Measurements from ENCODE around the gene PIP5K1B.

Gene PIP5K1B

GRCh38 chr9:68931821-68932220 lies 226.8 kb downstream of the PIP5K1B start:
- no peak for TF ChIP-seq ZNF70 (CRISPR knock-in tag; IDR thresholded peaks at IDR 0.05)
- no peak for TF ChIP-seq ZFP30 (CRISPR knock-in tag; IDR thresholded peaks at IDR 0.05)
- no peak for TF ChIP-seq CSDC2 (CRISPR knock-in tag; IDR thresholded peaks at IDR 0.05)
- TF ChIP-seq TOX (CRISPR knock-in tag; IDR thresholded peaks at IDR 0.05; ENCODE audit: borderline replicate concordance) = no peak
- no peak for TF ChIP-seq ISL1 (CRISPR knock-in tag; IDR thresholded peaks at IDR 0.05)

GRCh38 chr9:68932458-68932857 lies 227.4 kb downstream of the PIP5K1B start:
- ATAC-seq = no peak
- TF ChIP-seq TOX (CRISPR knock-in tag; IDR thresholded peaks at IDR 0.05; ENCODE audit: borderline replicate concordance) (no peak), CREB5 (CRISPR knock-in tag; IDR thresholded peaks at IDR 0.05; ENCODE audit: low read depth) (no peak), ZFP3 (CRISPR knock-in tag; IDR thresholded peaks at IDR 0.05) (no peak), POU6F1 (CRISPR knock-in tag; IDR thresholded peaks at IDR 0.05; ENCODE audit: borderline replicate concordance, low read depth) (no peak), GLIS3 (CRISPR knock-in tag; IDR thresholded peaks at IDR 0.05) (no peak), PATZ1 (CRISPR knock-in tag; IDR thresholded peaks at IDR 0.05; ENCODE audit: borderline replicate concordance) (no peak), ESRRG (CRISPR knock-in tag; IDR thresholded peaks at IDR 0.05) (no peak), RARB (CRISPR knock-in tag; IDR thresholded peaks at IDR 0.05) (no peak), CSDC2 (CRISPR knock-in tag; IDR thresholded peaks at IDR 0.05) (no peak), SNAI2 (CRISPR knock-in tag; IDR thresholded peaks at IDR 0.05) (no peak), TCF4 (CRISPR knock-in tag; IDR thresholded peaks at IDR 0.05; ENCODE audit: borderline replicate concordance) (no peak), ARNTL (CRISPR knock-in tag; IDR thresholded peaks at IDR 0.05; ENCODE audit: borderline replicate concordance, low read depth) (no peak), ZC3H10 (CRISPR knock-in tag; IDR thresholded peaks at IDR 0.05) (no peak), ZFP30 (CRISPR knock-in tag; IDR thresholded peaks at IDR 0.05) (no peak), TSHZ2 (CRISPR knock-in tag; IDR thresholded peaks at IDR 0.05) (no peak), OSR1 (CRISPR knock-in tag; IDR thresholded peaks at IDR 0.05) (no peak), ZNF565 (CRISPR knock-in tag; conservative IDR thresholded peaks at IDR 0.05; ENCODE audit: low read depth) (no peak), ZNF70 (CRISPR knock-in tag; IDR thresholded peaks at IDR 0.05) (no peak), ZNF8 (CRISPR knock-in tag; IDR thresholded peaks at IDR 0.05) (no peak), BACH2 (CRISPR knock-in tag; IDR thresholded peaks at IDR 0.05; ENCODE audit: borderline replicate concordance) (no peak)

More at GRCh38 chr9:68931821-68932220, 226.8 kb downstream of the PIP5K1B start:
- ATAC-seq = no peak

- TF ChIP-seq BACH2 (CRISPR knock-in tag; IDR thresholded peaks at IDR 0.05; ENCODE audit: borderline replicate concordance) = no peak
- ATAC-seq = no peak
Observed at GRCh38 chr9:68933434-68934328, 228.6 kb downstream of the PIP5K1B start.

GRCh38 chr9:68934329-68934644 lies 229.2 kb downstream of the PIP5K1B start:
- TF ChIP-seq ZNF565 (CRISPR knock-in tag; conservative IDR thresholded peaks at IDR 0.05; ENCODE audit: low read depth) = no peak
- no peak for TF ChIP-seq ESRRG (CRISPR knock-in tag; IDR thresholded peaks at IDR 0.05)
- no peak for TF ChIP-seq SNAI2 (CRISPR knock-in tag; IDR thresholded peaks at IDR 0.05)
- no peak for TF ChIP-seq ARNTL (CRISPR knock-in tag; IDR thresholded peaks at IDR 0.05; ENCODE audit: borderline replicate concordance, low read depth)
- no peak for TF ChIP-seq CSDC2 (CRISPR knock-in tag; IDR thresholded peaks at IDR 0.05)
- no peak for TF ChIP-seq TCF4 (CRISPR knock-in tag; IDR thresholded peaks at IDR 0.05; ENCODE audit: borderline replicate concordance)
- no peak for TF ChIP-seq ZC3H10 (CRISPR knock-in tag; IDR thresholded peaks at IDR 0.05)
- ATAC-seq = no peak

All from SK-N-SH treated with all-trans-retinoic acid at 6 μM for 48 hours (cell line).